GM21526 (cell line): ENCODE measurements around the gene MAP4K2.

Source experiments
- ATAC-seq: cut with Tn5 transposase; IDR thresholded peaks from one replicate; pipeline ENCODE4 v1.9.1; 2021; ENCODE audit warnings: moderate library complexity; ENCODE audit not compliant: unreplicated experiment, low FRiP score

MAP4K2 gene

GRCh38 chr11:64758330-64759079 lies 44.5 kb downstream of the MAP4K2 start:
- ATAC-seq, result no peak

- ATAC-seq, result no peak
These were observed 45.3 kb downstream of the MAP4K2 start for GRCh38 chr11:64757549-64758329.

GRCh38 chr11:64755681-64756361 lies 47.2 kb downstream of the MAP4K2 start:
- ATAC-seq, result no peak

GRCh38 chr11:64754919-64755662 lies 47.9 kb downstream of the MAP4K2 start:
- no peak for ATAC-seq

- no peak for ATAC-seq
These were observed 48.7 kb downstream of the MAP4K2 start for GRCh38 chr11:64754124-64754918.

GRCh38 chr11:64753380-64754123 lies 49.5 kb downstream of the MAP4K2 start:
- ATAC-seq, result no peak

GRCh38 chr11:64753019-64753379 lies 50.0 kb downstream of the MAP4K2 start:
- no peak for ATAC-seq

GRCh38 chr11:64752175-64752970 lies 50.6 kb downstream of the MAP4K2 start:
- ATAC-seq, result no peak

GRCh38 chr11:64751580-64751979 lies 51.4 kb downstream of the MAP4K2 start:
- ATAC-seq, result no peak

GRCh38 chr11:64751136-64751535 lies 51.9 kb downstream of the MAP4K2 start:
- no peak for ATAC-seq

GRCh38 chr11:64750361-64751054 lies 52.5 kb downstream of the MAP4K2 start:
- ATAC-seq, result no peak

GRCh38 chr11:64747961-64748665 lies 54.9 kb downstream of the MAP4K2 start:
- ATAC-seq, result no peak

GRCh38 chr11:64746486-64746885 lies 56.5 kb downstream of the MAP4K2 start:
- ATAC-seq, result no peak

- no peak for ATAC-seq
These were observed 57.3 kb downstream of the MAP4K2 start for GRCh38 chr11:64745521-64746328.

GRCh38 chr11:64745189-64745520 lies 57.9 kb downstream of the MAP4K2 start:
- ATAC-seq, result no peak

- no peak for ATAC-seq
These were observed 58.3 kb downstream of the MAP4K2 start for GRCh38 chr11:64744544-64745188.
